OCI-LY7 (cell line): ENCODE measurements around the gene ELL. TPM values are rescaled to one million over a fixed set of nuclear protein-coding genes. Genes with fewer than 3 reads are reported as not detected.
"Not testable (repeated sequence)": the region's sequence is repeated elsewhere in the genome, so short reads cannot be mapped to it uniquely, and the experiment has no call there.

ENCODE experiments used
- BruUV-seq: library from RNA; stranded (reverse); fragments of 400-500 nt; replicated peaks from 2 replicates; lab custom pipeline; 2021; lab: Mats Ljungman, UMichigan
- CTCF ChIA-PET: fragments of 300-600 bp; sonication (Branson Sonifier 250); formaldehyde crosslinking; loops from one replicate; lab custom pipeline; 2022; ENCODE audit warnings: antibody characterized with exemption; ENCODE audit not compliant: unreplicated experiment; lab: Charles Lee
- POLR2A ChIA-PET: fragments of 300-600 bp; sonication (Branson Sonifier 250); formaldehyde crosslinking; loops from one replicate; lab custom pipeline; 2022; ENCODE audit warnings: antibody characterized with exemption; lab: Charles Lee
- DNase-seq: peaks from one replicate; pipeline ENCODE4 v3.0.0-alpha.2; 2015; ENCODE audit warnings: low spot score
- H2AFZ ChIP-seq: fragments of 200-600 bp; sonication (generic), shearing (Covaris generic); 2 replicates; pipeline ENCODE4 v1.6.1; 2014; ENCODE audit warnings: mild to moderate bottlenecking, antibody characterized with exemption, low read length, moderate library complexity
- H3K27ac ChIP-seq: fragments of 200-600 bp; sonication (generic); 2 replicates; pipeline ENCODE4 v1.5.1; 2014; ENCODE audit warnings: mixed run types, low read depth, mild to moderate bottlenecking, moderate library complexity, low read length, inconsistent platforms; ENCODE audit not compliant: poor library complexity, severe bottlenecking
- H3K36me3 ChIP-seq: fragments of 200-600 bp; sonication (generic); 2 replicates; pipeline ENCODE4 v1.6.1; 2014; ENCODE audit warnings: mild to moderate bottlenecking, antibody characterized with exemption, low read length, moderate library complexity, mixed read lengths; ENCODE audit not compliant: insufficient read depth
- H3K4me1 ChIP-seq: fragments of 200-600 bp; sonication (generic); 2 replicates; pipeline ENCODE4 v1.5.1; 2014; ENCODE audit warnings: mild to moderate bottlenecking, low read length; ENCODE audit not compliant: insufficient read depth, poor library complexity, severe bottlenecking
- H3K4me2 ChIP-seq: fragments of 200-600 bp; sonication (generic); 2 replicates; pipeline ENCODE4 v1.6.1; 2014; ENCODE audit warnings: mild to moderate bottlenecking, low read length
- H3K4me3 ChIP-seq: fragments of 200-600 bp; sonication (generic); 2 replicates; pipeline ENCODE4 v1.5.1; 2014; ENCODE audit warnings: mild to moderate bottlenecking, low read depth, low read length; ENCODE audit not compliant: poor library complexity, severe bottlenecking
- H3K79me2 ChIP-seq: fragments of 200-600 bp; sonication (generic); 2 replicates; pipeline ENCODE4 v1.6.1; 2016; ENCODE audit warnings: low read depth, mild to moderate bottlenecking, low read length, moderate library complexity, mixed read lengths; ENCODE audit not compliant: insufficient read depth
- H3K9me2 ChIP-seq: fragments of 200-600 bp; sonication (generic); 2 replicates; pipeline ENCODE4 v1.6.1; 2016; ENCODE audit warnings: mild to moderate bottlenecking, low read length, mixed read lengths; ENCODE audit not compliant: insufficient read depth
- H3K9me3 ChIP-seq: fragments of 200-600 bp; sonication (generic); 2 replicates; pipeline ENCODE4 v1.6.1; 2014; ENCODE audit warnings: mild to moderate bottlenecking, mixed run types, low read length, mixed read lengths
- H4K20me1 ChIP-seq: fragments of 200-600 bp; sonication (generic); 2 replicates; pipeline ENCODE4 v1.6.1; 2014; ENCODE audit warnings: mild to moderate bottlenecking, antibody characterized with exemption, low read length, moderate library complexity, mixed read lengths; ENCODE audit not compliant: insufficient read depth
- EZH2phosphoT487 ChIP-seq: fragments of 200-600 bp; sonication (generic); IDR thresholded peaks from 2 replicates; pipeline ENCODE4 v1.6.1; 2018; ENCODE audit warnings: low read depth, borderline replicate concordance, mild to moderate bottlenecking, mixed run types, antibody characterized with exemption, low read length, moderate library complexity, mixed read lengths
- intact Hi-C: fragments of 100-400 bp; cut with micrococcal nuclease; formaldehyde crosslinking; loops from one replicate; pipeline ENCODE4 v1.10.0; 2022; ENCODE audit not compliant: unreplicated experiment
- total RNA-seq, 2 experiments: library from RNA; depleted of rRNA in 1 of 2; stranded (reverse); fragments of >200 nt in 1 of 2; shearing (Covaris generic) in 1 of 2; gene quantifications; 2 replicates each; pipeline ENCODE4 v1.2.3, GENCODE V29; 2014 to 2022
- TF ChIP-seq, protein P1 (sequence below): fragments of 200-600 bp; sonication (generic); conservative IDR thresholded peaks from 2 replicates; pipeline ENCODE4 v1.5.1; 2014; ENCODE audit warnings: mild to moderate bottlenecking, antibody characterized with exemption, low read length, moderate library complexity, mixed read lengths

ELL gene
- total RNA-seq, 2 experiments from 2014 or later, result 14.4 to 24.6 TPM

DNA sequence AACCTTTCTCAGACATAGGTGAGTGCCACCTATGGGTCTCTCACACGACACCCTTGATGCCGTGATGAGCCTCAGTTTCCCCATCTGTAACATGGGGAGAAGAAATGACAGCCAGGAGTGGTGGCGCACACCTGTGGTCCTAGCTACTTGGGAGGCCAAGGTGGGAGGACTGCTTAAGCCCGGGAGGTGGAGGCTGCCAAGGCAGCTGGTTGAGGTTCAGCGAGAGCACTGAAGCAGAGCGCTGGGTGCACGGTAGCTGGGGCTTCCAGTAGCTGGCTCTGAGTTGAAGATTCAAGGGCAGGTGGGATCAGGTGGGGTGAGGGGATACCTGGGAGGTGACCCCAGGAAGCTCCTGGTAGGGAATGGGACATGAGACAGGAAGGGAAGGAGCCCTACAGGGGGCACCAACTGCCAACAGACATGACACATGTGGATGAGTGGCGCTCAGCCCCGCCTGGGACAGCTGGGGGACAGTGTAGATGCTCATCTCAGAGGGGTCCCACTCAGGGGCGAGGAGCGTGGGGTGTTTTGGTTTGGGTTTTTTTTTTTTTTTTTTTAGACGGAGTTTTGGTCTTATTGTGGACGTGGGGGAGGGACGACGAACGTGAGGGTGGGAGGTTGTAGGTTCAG is 109.1 kb downstream of the ELL start:
- no peak overlapping the region for H3K4me2 ChIP-seq
- no peaks in the 10 kb centered on the region for H3K9me3 ChIP-seq
- CTCF ChIA-PET, result no interaction called here
- no TSS peak for BruUV-seq
- H2AFZ ChIP-seq, result no peak overlapping the region
- no peaks in the 10 kb centered on the region for H3K9me2 ChIP-seq
- H3K79me2 ChIP-seq, result no peaks in the 10 kb centered on the region
- POLR2A ChIA-PET, result interaction anchor here (0.5 to 1.2 kb wide), 2 partner anchors 12 to 32 kb away, joined by 4 read pairs; no protein-coding TSS in a partner anchor
- intact Hi-C loops, result no loop called here
- TF ChIP-seq EZH2phosphoT487, result no peak
- TF ChIP-seq, protein P1, sequence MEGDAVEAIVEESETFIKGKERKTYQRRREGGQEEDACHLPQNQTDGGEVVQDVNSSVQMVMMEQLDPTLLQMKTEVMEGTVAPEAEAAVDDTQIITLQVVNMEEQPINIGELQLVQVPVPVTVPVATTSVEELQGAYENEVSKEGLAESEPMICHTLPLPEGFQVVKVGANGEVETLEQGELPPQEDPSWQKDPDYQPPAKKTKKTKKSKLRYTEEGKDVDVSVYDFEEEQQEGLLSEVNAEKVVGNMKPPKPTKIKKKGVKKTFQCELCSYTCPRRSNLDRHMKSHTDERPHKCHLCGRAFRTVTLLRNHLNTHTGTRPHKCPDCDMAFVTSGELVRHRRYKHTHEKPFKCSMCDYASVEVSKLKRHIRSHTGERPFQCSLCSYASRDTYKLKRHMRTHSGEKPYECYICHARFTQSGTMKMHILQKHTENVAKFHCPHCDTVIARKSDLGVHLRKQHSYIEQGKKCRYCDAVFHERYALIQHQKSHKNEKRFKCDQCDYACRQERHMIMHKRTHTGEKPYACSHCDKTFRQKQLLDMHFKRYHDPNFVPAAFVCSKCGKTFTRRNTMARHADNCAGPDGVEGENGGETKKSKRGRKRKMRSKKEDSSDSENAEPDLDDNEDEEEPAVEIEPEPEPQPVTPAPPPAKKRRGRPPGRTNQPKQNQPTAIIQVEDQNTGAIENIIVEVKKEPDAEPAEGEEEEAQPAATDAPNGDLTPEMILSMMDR, result no peak
- peaks cover 44% of the 10 kb centered on the region for H3K4me1 ChIP-seq
- no peaks in the 10 kb centered on the region for H3K36me3 ChIP-seq
- no peak overlapping the region for H3K27ac ChIP-seq
- H4K20me1 ChIP-seq, result no peaks in the 10 kb centered on the region
- DNase-seq, result no peak
- no peak overlapping the region for H3K4me3 ChIP-seq

DNA sequence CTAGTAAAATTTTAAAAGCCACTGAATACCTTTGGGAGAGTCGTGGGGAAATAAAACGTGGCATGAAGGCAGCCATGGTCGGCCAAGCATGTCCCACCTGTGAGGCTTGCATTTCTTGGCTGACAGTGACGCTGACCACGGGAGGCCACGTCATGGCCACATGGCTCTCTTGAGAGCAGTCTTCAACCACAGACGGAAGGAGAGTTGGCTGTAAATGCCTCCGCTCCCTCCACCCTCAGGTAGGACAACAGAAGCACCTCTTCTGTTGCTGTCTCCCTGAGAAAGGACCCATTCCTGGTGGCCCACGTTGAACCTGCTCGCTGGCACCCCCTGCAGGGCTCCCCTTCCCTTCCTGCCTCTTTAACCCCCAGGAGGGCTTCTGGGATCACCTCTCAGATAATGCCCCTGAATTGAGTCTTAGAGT is 113.8 kb downstream of the ELL start:
- TF ChIP-seq, protein P1, result peak; percentile 84
- TF ChIP-seq EZH2phosphoT487, result no peak
- Histone ChIP-seq H3K4me3 (no peak overlapping the region), H3K36me3 (no peaks in the 10 kb centered on the region), H3K27ac (no peak overlapping the region), H3K79me2 (no peaks in the 10 kb centered on the region), H2AFZ (peak overlapping the region; percentile 52; the same call in 1 of the 2 replicates), H3K9me2 (no peaks in the 10 kb centered on the region), H3K9me3 (no peaks in the 10 kb centered on the region), H3K4me1 (peaks cover 26% of the 10 kb centered on the region), H4K20me1 (no peaks in the 10 kb centered on the region), H3K4me2 (peak overlapping the region; percentile 44; the same call in 1 of the 2 replicates)
- intact Hi-C loops, result no loop called here
- peak; percentile 76 for DNase-seq
- POLR2A ChIA-PET, result no interaction called here
- CTCF ChIA-PET, result no interaction called here
- BruUV-seq, result no TSS peak

DNA sequence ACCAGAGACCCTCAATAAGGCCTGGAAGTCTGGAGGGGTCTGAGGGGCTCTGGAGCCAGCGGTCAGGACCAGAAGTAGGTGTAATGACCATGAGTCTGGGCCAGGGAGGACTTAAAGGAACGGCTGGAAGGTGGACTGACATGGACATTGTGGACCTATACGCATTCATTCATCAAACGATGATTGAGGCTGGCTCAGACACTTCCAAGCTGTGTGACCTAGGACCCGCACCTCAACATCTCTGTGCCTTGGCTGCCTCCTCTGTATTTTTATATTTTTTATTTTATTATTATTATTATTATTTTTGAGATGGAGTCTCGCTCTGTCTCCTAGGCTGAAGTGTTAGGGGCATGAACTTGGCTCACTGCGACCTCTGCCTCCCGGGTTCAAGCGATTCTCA is 115.1 kb downstream of the ELL start:
- Histone ChIP-seq H4K20me1 (no peaks in the 10 kb centered on the region), H3K4me1 (peaks cover 39% of the 10 kb centered on the region), H3K9me2 (no peaks in the 10 kb centered on the region), H3K9me3 (no peaks in the 10 kb centered on the region), H3K27ac (no peak overlapping the region), H2AFZ (no peak overlapping the region), H3K36me3 (no peaks in the 10 kb centered on the region), H3K79me2 (no peaks in the 10 kb centered on the region), H3K4me2 (no peak overlapping the region), H3K4me3 (no peak overlapping the region)
- POLR2A ChIA-PET, result no interaction called here
- TF ChIP-seq EZH2phosphoT487, result no peak
- TF ChIP-seq, protein P1, result no peak
- no TSS peak for BruUV-seq
- intact Hi-C loops, result no loop called here
- CTCF ChIA-PET, result no interaction called here
- DNase-seq, result no peak

DNA sequence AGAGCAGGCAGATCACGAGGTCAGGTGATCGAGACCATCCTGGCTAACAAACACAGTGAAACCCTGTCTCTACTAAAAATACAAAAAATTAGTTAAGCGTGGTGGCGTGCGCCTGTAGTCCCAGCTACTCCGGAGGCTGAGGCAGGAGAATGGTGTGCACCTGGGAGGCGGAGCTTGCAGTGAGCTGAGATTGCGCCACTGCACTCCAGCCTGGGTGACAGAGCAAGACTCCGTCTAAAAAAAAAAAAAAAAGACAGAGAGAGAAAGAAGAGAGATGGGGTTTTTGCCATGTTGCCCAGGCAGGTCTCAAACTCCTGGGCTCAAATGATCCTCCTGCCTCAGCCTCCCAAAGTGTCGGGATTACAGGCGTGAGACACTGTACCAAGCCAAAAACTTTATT is 116.1 kb downstream of the ELL start:
- DNase-seq, H3K9me3 ChIP-seq, H3K4me3 ChIP-seq, CTCF ChIA-PET, H3K36me3 ChIP-seq, H2AFZ ChIP-seq, H4K20me1 ChIP-seq, H3K9me2 ChIP-seq, BruUV-seq, H3K79me2 ChIP-seq, intact Hi-C loops, H3K27ac ChIP-seq, H3K4me2 ChIP-seq: not testable (repeated sequence)
- H3K4me1 ChIP-seq, result peaks cover 49% of the 10 kb centered on the region
- POLR2A ChIA-PET, result interaction anchor here (1.0 kb wide), 1 partner anchor 80 kb away, joined by 4 read pairs; no protein-coding TSS in a partner anchor
